ENCODE data around the gene ZC3H7A. TPM values are rescaled to one million over a fixed set of nuclear protein-coding genes. Genes with fewer than 3 reads are reported as not detected.
A peak's percentile ranks its signal among the peaks of the same experiment; 100 is the strongest.

The ZC3H7A gene
- total and polyA plus RNA-seq, 2 of the 13 experiments (the other 11 are each of a cell fraction or from before 2014, with no cell fraction given): 29.2 to 36.8 TPM

- TF ChIP-seq ZNF446 (CRISPR knock-in tag; IDR thresholded peaks at IDR 0.05): no peak
- no peak for TF ChIP-seq ATF4 (CRISPR knock-in tag; IDR thresholded peaks at IDR 0.05)
- peak; percentile 21; the same call in 1 of the 2 replicates for TF ChIP-seq GATAD2A (CRISPR knock-in tag; IDR thresholded peaks at IDR 0.05)
- no peak for TF ChIP-seq HIVEP1 (CRISPR knock-in tag; IDR thresholded peaks at IDR 0.05)
- no peak for TF ChIP-seq ZNF142 (CRISPR knock-in tag; IDR thresholded peaks at IDR 0.05)
- TF ChIP-seq GATAD1 (CRISPR knock-in tag; IDR thresholded peaks at IDR 0.05): no peak
- peak; percentile 61 for TF ChIP-seq TGIF2 (CRISPR knock-in tag; IDR thresholded peaks at IDR 0.05)
- TF ChIP-seq ATM (IDR thresholded peaks at IDR 0.05; ENCODE audit: borderline replicate concordance): no peak
- no peak for TF ChIP-seq ZNF10 (CRISPR knock-in tag; IDR thresholded peaks at IDR 0.05; ENCODE audit: borderline replicate concordance, low read depth)
- TF ChIP-seq NCOR1 (IDR thresholded peaks at IDR 0.05; ENCODE audit: borderline replicate concordance, low read length): 0 out of 2 replicates have a peak, but pooled peaks have one; percentile 19
- 0 out of 2 replicates have a peak, but pooled peaks have one; percentile 32 for TF ChIP-seq ZNF598 (CRISPR knock-in tag; IDR thresholded peaks at IDR 0.05; ENCODE audit: borderline replicate concordance)
- TF ChIP-seq ZNF652 (CRISPR knock-in tag; IDR thresholded peaks at IDR 0.05; ENCODE audit: borderline replicate concordance, low read depth): peak; percentile 13; the same call in 1 of the 2 replicates
- 0 out of 2 replicates have a peak, but pooled peaks have one; percentile 31 for TF ChIP-seq ZFP91 (CRISPR knock-in tag; IDR thresholded peaks at IDR 0.05; ENCODE audit: borderline replicate concordance)
- no peak for TF ChIP-seq ZNF543 (CRISPR knock-in tag; IDR thresholded peaks at IDR 0.05)
- 0 out of 2 replicates have a peak, but pooled peaks have one; percentile 68 for TF ChIP-seq ZNF552 (CRISPR knock-in tag; IDR thresholded peaks at IDR 0.05; ENCODE audit: borderline replicate concordance)
- no peak for TF ChIP-seq PRDM15 (CRISPR knock-in tag; IDR thresholded peaks at IDR 0.05)
- TF ChIP-seq ATF1 (CRISPR knock-in tag; IDR thresholded peaks at IDR 0.05): peak; percentile 33; the same call in 1 of the 2 replicates
These were observed 4.4 kb downstream of the ZC3H7A start (continued) for GRCh38 chr16:11792410-11793241.

Data from HepG2 (cell line).